Measurements from ENCODE around the gene NEK2.
"Not testable (repeated sequence)": the region's sequence is repeated elsewhere in the genome, so short reads cannot be mapped to it uniquely, and the experiment has no call there.

NEK2 gene

DNA sequence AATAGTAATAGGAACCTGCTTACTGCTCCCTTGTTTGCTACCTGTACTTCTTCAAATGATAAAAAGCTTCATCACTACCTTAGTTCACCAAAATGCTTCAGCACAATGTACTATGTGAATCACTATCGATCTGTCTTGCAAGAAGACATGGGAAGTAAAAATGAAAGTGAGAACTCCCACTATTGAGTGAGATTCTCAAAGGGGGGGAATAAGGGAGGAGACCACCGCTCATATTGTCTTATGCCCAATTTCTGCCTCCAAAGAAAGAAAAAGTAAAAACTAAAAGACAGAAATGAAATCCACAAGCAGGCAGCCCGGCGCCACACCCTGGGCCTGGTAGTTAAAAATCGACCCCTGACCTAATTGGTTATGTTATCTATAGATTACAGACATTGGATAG lies 18.5 kb upstream of the NEK2 start:
- DNase-seq: not testable (repeated sequence)

DNA sequence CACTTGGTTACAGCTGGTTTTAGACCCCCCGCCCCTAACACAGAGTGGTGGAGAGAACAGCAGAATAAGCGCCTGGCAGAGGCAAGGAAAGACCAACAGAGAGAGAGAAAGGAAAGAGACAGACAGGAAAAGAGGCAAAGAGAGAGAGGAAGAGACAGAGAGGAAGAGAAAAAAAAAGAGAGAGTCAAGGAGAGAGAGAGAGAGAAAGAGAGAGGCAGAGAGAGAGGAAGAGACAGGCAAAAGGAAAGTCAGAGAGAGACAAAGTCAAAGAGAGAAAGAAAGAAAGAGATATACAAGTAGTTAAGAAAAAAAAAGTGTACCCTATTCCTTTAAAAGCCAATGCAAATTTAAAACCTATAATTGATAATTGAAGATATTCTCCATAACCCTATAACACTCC lies 13.0 kb upstream of the NEK2 start:
- DNase-seq: no peak

DNA sequence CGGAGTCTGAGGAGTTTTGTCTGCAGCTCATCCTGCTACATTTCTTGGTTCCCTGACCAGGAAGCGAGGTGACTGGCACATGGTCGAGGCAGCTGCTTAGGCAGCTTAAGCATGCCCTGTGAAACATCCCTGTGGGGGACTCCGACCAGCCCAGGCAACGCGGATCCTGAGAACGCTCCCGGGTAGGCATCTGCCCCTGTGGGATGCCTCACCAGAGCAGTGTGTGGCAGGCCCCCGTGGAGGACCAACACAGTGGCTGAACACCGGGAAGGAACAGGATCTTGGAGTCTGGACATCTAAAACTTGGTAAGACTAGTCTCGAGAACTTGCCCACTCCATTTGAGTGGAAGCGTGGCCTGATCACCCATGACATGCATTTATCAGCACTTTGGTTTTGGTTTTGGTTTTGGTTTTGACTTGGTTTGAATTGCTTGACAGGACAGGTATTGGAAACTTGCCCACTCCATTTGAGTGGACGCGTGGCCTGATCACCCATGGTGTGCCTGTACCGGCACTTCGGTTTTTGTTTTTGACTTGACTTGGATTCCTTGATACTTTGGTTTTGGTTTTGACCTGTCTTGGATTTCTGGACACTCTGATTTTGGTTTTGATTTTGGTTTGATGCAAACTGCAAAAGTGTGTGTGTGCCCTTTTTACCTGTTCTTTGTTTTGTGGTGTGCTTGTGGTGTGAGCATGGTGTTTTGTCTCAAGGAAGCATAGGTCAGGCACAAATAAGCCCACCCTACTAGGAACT lies 12.2 kb upstream of the NEK2 start:
- no peak for DNase-seq

- no peak for DNase-seq
Observed at GRCh38 chr1:211685823-211686222, 10.4 kb upstream of the NEK2 start.

DNA sequence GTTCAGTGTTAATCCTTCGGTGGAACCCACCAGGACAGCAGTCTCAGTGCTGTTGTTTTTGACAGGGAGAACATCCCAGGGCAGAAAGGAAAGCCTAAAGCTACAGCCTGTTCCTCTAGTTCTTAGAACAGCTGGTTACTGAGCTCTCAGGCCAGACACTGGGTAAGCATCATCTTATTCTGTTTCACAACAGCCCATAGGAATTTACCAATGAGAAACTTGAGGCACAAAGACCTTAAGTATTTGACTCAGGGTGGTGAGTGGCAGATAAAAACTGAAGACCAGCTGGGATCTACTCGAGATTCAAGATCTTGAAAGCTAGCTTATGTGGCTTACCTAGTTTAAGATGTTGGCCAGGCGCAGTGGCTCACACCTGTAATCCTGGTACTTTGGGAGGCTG lies 9.4 kb upstream of the NEK2 start:
- no peak for DNase-seq

DNA sequence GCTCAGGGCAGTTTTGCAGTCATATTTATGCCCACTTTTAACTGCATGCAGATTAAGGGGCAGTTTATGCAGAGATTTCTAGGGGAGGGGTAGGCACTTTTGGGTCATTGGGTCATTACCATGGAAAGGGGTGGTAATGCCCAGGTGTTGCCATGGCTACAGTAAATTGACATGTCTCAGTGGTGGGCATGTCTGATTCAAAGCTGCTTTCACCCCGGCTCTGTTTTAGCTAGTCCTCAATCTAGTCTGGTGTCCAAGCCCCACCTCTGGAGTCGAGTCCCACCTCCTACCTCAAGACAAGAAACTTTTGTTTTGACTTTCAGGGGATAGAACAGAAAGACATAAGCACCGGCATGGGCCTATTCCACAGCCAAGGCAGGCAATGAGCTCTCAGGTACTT lies 8.9 kb upstream of the NEK2 start:
- DNase-seq: no peak

DNA sequence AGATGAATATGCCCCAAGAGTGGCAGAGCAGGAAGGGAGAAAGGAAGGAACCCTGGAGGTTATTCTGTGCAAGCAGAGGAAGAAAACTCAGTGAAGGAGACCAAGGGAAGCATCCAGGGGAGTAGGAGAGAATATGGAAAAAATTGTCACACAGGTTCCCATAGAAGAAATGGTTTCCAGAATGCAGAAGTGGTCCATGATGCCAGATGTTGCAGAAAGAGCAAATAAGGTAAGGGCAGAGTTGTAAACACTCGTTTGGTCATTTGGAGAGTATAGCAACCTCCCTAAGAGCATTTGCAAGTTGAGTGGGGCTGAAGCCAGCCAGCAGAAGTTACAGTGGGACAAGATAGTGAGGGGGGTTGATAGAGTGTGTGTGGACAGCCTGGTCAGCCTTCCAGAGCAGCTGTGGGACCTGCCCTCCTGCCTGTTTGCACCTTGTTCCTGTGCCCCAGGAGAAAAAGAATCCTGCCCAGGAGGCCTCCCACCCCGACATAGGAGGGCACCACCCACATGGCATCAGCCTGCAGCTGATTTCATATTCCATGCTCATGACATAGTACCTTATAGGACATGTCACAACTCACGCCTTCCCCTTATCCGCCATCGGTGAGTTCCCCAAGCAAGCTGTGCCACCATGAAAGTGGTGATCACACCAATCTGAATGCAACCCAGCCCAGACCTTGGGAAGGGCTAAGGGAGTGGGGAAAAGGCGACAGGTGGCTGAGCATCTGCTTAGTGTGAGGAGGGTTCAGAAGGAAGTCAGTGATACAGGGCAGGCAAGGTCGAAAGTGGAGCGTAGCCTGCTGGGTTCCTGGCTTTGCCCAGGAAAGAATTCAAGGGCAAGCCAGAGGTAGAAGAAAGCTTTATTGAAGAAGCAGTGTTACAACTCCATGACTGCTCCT lies 8.2 kb upstream of the NEK2 start:
- no peak for DNase-seq

GRCh38 chr1:211682186-211682585 lies 6.8 kb upstream of the NEK2 start:
- not testable (repeated sequence) for DNase-seq

DNA sequence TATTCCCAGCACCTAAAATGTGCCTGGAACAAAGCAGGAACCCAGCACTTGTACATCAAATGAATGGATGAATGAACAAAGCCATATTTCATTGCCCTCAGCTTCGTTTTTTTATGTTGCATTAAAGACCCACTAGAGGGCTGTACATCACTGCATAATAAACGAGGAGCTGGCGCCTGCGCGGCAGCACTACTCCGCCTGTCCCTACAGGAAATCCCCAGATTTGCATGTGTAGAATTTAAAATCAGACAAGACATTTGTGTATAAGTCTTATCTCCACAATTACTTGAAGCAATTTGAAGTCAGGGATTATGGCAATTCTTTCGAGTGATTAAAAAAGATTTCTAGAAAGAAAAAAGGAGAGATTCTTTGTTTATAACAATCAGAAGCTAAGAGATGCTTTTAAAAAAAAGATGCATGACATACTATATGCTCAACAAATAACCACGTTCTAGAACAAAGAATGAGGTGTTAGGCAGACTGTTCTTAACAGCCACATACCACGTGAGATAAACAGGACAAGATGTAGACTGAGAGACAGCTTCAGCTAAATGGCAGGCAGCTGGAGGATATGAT lies 5.4 kb upstream of the NEK2 start:
- DNase-seq: peak; percentile 84 to 92

DNA sequence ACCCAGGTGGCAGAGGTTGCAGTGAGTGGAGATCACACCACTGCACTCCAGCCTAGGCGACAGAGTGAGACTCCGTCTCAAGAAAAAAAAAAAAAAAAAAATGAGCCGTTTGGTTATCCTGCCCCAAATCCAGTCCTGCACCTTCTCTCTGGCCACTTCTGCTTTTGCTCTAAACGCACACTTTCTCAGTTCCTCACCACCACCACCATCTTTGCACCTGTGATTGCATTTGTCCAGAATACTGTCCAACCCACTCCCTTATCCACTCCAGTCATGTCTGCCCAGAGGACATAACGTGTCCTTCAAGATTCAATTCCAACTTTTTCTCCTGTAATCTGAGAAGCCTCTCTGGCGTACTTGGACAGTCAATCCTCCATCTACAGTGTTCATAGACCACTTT lies 2.2 kb upstream of the NEK2 start:
- peak in 1 of 2 experiments; percentile 6 for DNase-seq

DNA sequence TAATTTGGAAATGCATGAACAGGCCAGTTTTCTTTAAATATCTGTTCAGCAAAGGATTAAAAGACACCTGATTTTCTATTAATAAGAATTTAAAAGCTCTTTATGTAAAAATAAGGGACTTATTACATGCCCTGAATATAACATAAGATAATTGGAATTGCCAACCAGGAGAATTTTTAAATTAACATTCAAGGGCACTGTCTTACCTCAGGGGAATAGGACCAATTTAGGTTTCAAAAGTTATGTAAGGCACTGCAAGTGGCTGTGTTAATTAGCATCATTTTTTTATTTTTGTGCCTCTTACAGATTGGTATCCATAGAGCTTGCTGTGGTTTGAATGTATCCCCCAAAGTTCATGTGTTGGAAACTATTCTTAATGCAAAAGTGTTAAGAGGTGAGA lies 1.3 kb upstream of the NEK2 start:
- DNase-seq: no peak

- DNase-seq: no peak
Observed at GRCh38 chr1:211676106-211676583, 724 bp upstream of the NEK2 start.

DNA sequence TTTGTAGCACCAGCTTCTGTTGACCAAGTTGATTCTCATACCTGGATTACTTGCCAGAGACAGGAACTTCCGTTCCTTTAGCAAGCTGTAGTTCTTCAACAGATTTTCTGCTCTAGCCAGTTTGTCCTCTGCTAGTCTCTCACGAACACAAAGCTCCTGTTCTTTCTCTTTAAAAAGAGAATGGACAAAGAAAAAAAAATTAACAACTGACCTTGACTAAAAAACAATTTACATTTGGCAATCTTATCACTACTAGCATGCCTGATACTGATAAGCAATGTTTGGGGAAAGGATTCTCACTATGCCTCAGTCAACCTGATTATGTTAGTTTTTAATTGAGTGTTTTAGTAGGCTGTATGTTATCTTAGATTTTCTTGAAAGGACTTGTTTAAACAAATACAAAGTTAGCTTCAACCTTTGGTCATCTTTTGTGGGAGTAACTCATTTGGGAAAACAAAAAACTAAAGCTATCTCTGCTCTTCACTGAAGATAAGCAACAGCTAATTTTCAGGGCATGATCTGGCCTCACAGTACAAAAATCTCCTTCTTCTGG lies 8.3 kb downstream of the NEK2 start:
- DNase-seq: no peak

- DNase-seq: no peak
Observed at GRCh38 chr1:211660718-211661222, 14.7 kb downstream of the NEK2 start.

GRCh38 chr1:211656728-211657127 lies 18.7 kb downstream of the NEK2 start:
- DNase-seq: no peak

- peak; percentile 77 to 86 for DNase-seq
Observed at GRCh38 chr1:211654838-211655787, 20.3 kb downstream of the NEK2 start.

- DNase-seq: no peak
Observed at GRCh38 chr1:211653959-211654496, 21.4 kb downstream of the NEK2 start.

DNA sequence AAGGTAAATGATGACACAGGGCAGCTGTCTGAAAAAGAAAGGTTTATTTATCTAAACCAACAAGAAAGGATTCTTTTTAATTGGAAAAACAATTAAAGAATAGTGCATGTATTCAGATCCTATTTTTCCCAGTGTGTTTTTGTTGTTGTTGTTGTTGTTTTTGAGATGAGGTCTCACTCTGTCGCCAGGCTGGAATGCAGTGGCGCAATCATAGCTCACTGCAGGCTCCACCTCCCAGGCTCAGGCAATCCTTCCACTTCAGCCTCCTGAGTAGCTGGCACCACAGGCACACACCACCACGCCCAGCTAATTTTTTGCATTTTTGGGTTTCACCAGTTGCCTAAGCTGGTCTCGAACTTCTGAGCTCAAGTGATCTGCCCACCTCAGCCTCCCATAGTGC lies 22.1 kb downstream of the NEK2 start:
- DNase-seq: no peak

DNA sequence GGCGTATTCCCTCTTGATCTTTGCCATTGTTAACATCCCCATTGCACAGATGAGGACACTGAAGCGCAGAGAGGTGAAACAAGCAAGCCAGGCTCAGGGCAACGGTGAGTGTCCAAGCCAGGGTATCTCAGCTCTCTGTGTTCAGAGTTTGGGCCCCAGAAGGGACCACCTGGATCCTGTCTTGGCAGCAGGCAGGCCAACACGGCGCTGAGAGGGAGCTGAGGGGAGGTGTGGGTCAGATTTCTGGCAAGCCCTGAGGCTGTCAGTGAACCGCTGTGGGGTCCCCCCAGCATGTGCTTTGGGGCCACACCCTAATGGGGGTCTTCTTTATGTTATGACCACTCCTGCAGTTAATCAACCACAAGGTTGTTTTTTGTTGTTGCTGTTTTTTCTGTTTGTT lies 23.1 kb downstream of the NEK2 start:
- DNase-seq: no peak

GRCh38 chr1:211650904-211651303 lies 24.5 kb downstream of the NEK2 start:
- no peak for DNase-seq
